HAP-1 (cell line): ENCODE measurements around the gene FHIT.

ENCODE experiments used
- DNase-seq, 2 experiments: peaks; one replicate each; pipeline ENCODE4 v3.0.0-alpha.2; 2016 to 2020; ENCODE audit warnings: low spot score in 2 of 2
- H3K27me3 ChIP-seq: fragments of 250-450 bp; sonication (Bioruptor Pico); 2 replicates; pipeline ENCODE4 v1.5.1; 2020; ENCODE audit warnings: low read depth, mild to moderate bottlenecking, moderate library complexity
- H3K36me3 ChIP-seq: fragments of 250-450 bp; sonication (Bioruptor Pico); replicated peaks from 2 replicates; pipeline ENCODE4 v1.5.1; 2020; ENCODE audit warnings: mild to moderate bottlenecking
- H3K4me1 ChIP-seq: fragments of 250-450 bp; sonication (Bioruptor Pico); 2 replicates; pipeline ENCODE4 v1.5.1; 2020; ENCODE audit warnings: mild to moderate bottlenecking
- H3K4me3 ChIP-seq: fragments of 250-450 bp; sonication (Bioruptor Pico); 2 replicates; pipeline ENCODE4 v1.5.1; 2020; ENCODE audit warnings: mild to moderate bottlenecking, moderate library complexity
- H3K9me3 ChIP-seq: fragments of 250-450 bp; sonication (Bioruptor Pico); 2 replicates; pipeline ENCODE4 v1.5.1; 2020; ENCODE audit warnings: mild to moderate bottlenecking, moderate library complexity
- in situ Hi-C: fragments of 300-500 bp; cut with MboI; formaldehyde crosslinking; loops from 3 replicates; pipeline ENCODE4 v1.14.3; 2020; ENCODE audit warnings: low sequenced_read_pairs, inconsistent platforms, mixed read lengths

Gene FHIT

GRCh38 chr3:59857589-59858346, 1393.5 kb downstream of the FHIT start:
- Histone ChIP-seq H3K9me3 (no peaks in the 10 kb centered on the region), H3K27me3 (no peaks in the 10 kb centered on the region), H3K36me3 (no peaks in the 10 kb centered on the region), H3K4me1 (peaks cover 12% of the 10 kb centered on the region), H3K4me3 (no peak overlapping the region)
- peak; percentile 81 to 87 for DNase-seq
- in situ Hi-C loops = loop anchor here (10.0 kb wide), 1 partner anchor 283 kb away; no protein-coding TSS in a partner anchor

- Histone ChIP-seq H3K4me1 (peaks cover 12% of the 10 kb centered on the region), H3K4me3 (no peak overlapping the region), H3K9me3 (no peaks in the 10 kb centered on the region), H3K36me3 (no peaks in the 10 kb centered on the region), H3K27me3 (no peaks in the 10 kb centered on the region)
- DNase-seq = no peak
- in situ Hi-C loops = loop anchor here (10.0 kb wide), 1 partner anchor 282 kb away; no protein-coding TSS in a partner anchor
These were observed 1394.3 kb downstream of the FHIT start for GRCh38 chr3:59856934-59857460.

GRCh38 chr3:59854061-59854709, 1397.1 kb downstream of the FHIT start:
- Histone ChIP-seq H3K36me3 (no peaks in the 10 kb centered on the region), H3K4me3 (no peak overlapping the region), H3K9me3 (no peaks in the 10 kb centered on the region), H3K4me1 (peaks cover 12% of the 10 kb centered on the region), H3K27me3 (no peaks in the 10 kb centered on the region; the same call in 1 of the 2 replicates)
- in situ Hi-C loops = loop anchor here (10.0 kb wide), 1 partner anchor 279 kb away; no protein-coding TSS in a partner anchor
- no peak for DNase-seq

GRCh38 chr3:59850417-59850816, 1400.8 kb downstream of the FHIT start:
- no peaks in the 10 kb centered on the region; the same call in 1 of the 2 replicates for H3K27me3 ChIP-seq
- no peak for DNase-seq
- no peaks in the 10 kb centered on the region for H3K36me3 ChIP-seq
- in situ Hi-C loops = loop anchor here (10.0 kb wide), 1 partner anchor 276 kb away; no protein-coding TSS in a partner anchor
- H3K4me3 ChIP-seq = no peak overlapping the region
- H3K4me1 ChIP-seq = no peaks in the 10 kb centered on the region
- H3K9me3 ChIP-seq = no peaks in the 10 kb centered on the region

- in situ Hi-C loops = no loop called here
- Histone ChIP-seq H3K36me3 (no peaks in the 10 kb centered on the region), H3K4me1 (no peaks in the 10 kb centered on the region), H3K27me3 (no peaks in the 10 kb centered on the region), H3K9me3 (no peaks in the 10 kb centered on the region), H3K4me3 (no peak overlapping the region)
- DNase-seq = no peak
These were observed 1405.9 kb downstream of the FHIT start for GRCh38 chr3:59845386-59845785.

- in situ Hi-C loops = no loop called here
- Histone ChIP-seq H3K27me3 (no peaks in the 10 kb centered on the region), H3K9me3 (no peaks in the 10 kb centered on the region), H3K36me3 (no peaks in the 10 kb centered on the region), H3K4me3 (no peak overlapping the region), H3K4me1 (no peaks in the 10 kb centered on the region)
- DNase-seq = no peak
These were observed 1407.4 kb downstream of the FHIT start for GRCh38 chr3:59843821-59844220.

GRCh38 chr3:59839810-59840515, 1411.3 kb downstream of the FHIT start:
- no peak for DNase-seq

GRCh38 chr3:59839283-59839682, 1412.0 kb downstream of the FHIT start:
- Histone ChIP-seq H3K27me3 (no peaks in the 10 kb centered on the region), H3K36me3 (no peaks in the 10 kb centered on the region), H3K4me3 (no peak overlapping the region), H3K9me3 (no peaks in the 10 kb centered on the region), H3K4me1 (peaks cover 12% of the 10 kb centered on the region)
- in situ Hi-C loops = no loop called here
- no peak for DNase-seq

More at GRCh38 chr3:59839810-59840515, 1411.3 kb downstream of the FHIT start:
- H3K9me3 ChIP-seq = no peaks in the 10 kb centered on the region
- H3K4me1 ChIP-seq = peaks cover 7% of the 10 kb centered on the region
- H3K4me3 ChIP-seq = no peak overlapping the region
- H3K27me3 ChIP-seq = no peaks in the 10 kb centered on the region
- H3K36me3 ChIP-seq = no peaks in the 10 kb centered on the region
- in situ Hi-C loops = no loop called here

GRCh38 chr3:59836531-59836930, 1414.7 kb downstream of the FHIT start:
- in situ Hi-C loops = no loop called here
- DNase-seq = no peak
- Histone ChIP-seq H3K9me3 (no peaks in the 10 kb centered on the region), H3K27me3 (no peaks in the 10 kb centered on the region), H3K4me3 (no peak overlapping the region), H3K36me3 (no peaks in the 10 kb centered on the region), H3K4me1 (peaks cover 12% of the 10 kb centered on the region)

- Histone ChIP-seq H3K4me3 (no peak overlapping the region), H3K9me3 (no peaks in the 10 kb centered on the region), H3K36me3 (no peaks in the 10 kb centered on the region), H3K4me1 (peaks cover 12% of the 10 kb centered on the region), H3K27me3 (no peaks in the 10 kb centered on the region)
- in situ Hi-C loops = no loop called here
- no peak for DNase-seq
These were observed 1418.5 kb downstream of the FHIT start for GRCh38 chr3:59832702-59833101.

GRCh38 chr3:59832241-59832640, 1419.0 kb downstream of the FHIT start:
- no peak overlapping the region for H3K4me3 ChIP-seq
- DNase-seq = no peak
- no peaks in the 10 kb centered on the region for H3K9me3 ChIP-seq
- peaks cover 12% of the 10 kb centered on the region for H3K4me1 ChIP-seq
- H3K36me3 ChIP-seq = no peaks in the 10 kb centered on the region
- H3K27me3 ChIP-seq = no peaks in the 10 kb centered on the region
- in situ Hi-C loops = no loop called here

- Histone ChIP-seq H3K9me3 (no peaks in the 10 kb centered on the region), H3K4me3 (no peak overlapping the region), H3K36me3 (no peaks in the 10 kb centered on the region), H3K4me1 (peaks cover 12% of the 10 kb centered on the region), H3K27me3 (no peaks in the 10 kb centered on the region)
- DNase-seq = no peak
- in situ Hi-C loops = no loop called here
These were observed 1419.9 kb downstream of the FHIT start for GRCh38 chr3:59831394-59831793.

GRCh38 chr3:59829527-59829926, 1421.7 kb downstream of the FHIT start:
- Histone ChIP-seq H3K9me3 (no peaks in the 10 kb centered on the region), H3K36me3 (no peaks in the 10 kb centered on the region), H3K27me3 (no peaks in the 10 kb centered on the region), H3K4me1 (peaks cover under 1% of the 10 kb centered on the region; the same call in 1 of the 2 replicates), H3K4me3 (no peak overlapping the region)
- DNase-seq = no peak
- in situ Hi-C loops = no loop called here
